GM23338 (cell line): ENCODE results near the gene PLXNA2. TPM values are rescaled to one million over a fixed set of nuclear protein-coding genes. Genes with fewer than 3 reads are reported as not detected.

Experiments
- ATAC-seq: fragments of 200-7000 bp; cut with Tn5 transposase; 3 replicates; pipeline ENCODE4 v1.9.1; 2020
- DNase-seq: peaks from one replicate; pipeline ENCODE4 v3.0.0-alpha.2; 2015; ENCODE audit warnings: low spot score
- H2AFZ ChIP-seq: fragments of 200-600 bp; sonication (generic); 2 replicates; pipeline ENCODE4 v1.8.0; 2016; ENCODE audit warnings: antibody characterized with exemption, mild to moderate bottlenecking, moderate library complexity
- H3F3A ChIP-seq: fragments of 200-600 bp; sonication (generic); replicated peaks from 2 replicates; pipeline ENCODE4 v1.8.0; 2017; ENCODE audit warnings: antibody characterized with exemption, mixed run types, low read depth
- H3K27ac ChIP-seq: fragments of 200-600 bp; sonication (generic); 2 replicates; pipeline ENCODE4 v1.6.1; 2016; ENCODE audit warnings: low read depth
- H3K27me3 ChIP-seq: fragments of 200-600 bp; sonication (generic); 2 replicates; pipeline ENCODE4 v1.8.0; 2016; ENCODE audit warnings: mild to moderate bottlenecking, mixed run types, moderate library complexity; ENCODE audit not compliant: insufficient read depth
- H3K36me3 ChIP-seq: fragments of 200-600 bp; sonication (generic); 2 replicates; pipeline ENCODE4 v1.8.0; 2016; ENCODE audit warnings: mild to moderate bottlenecking; ENCODE audit not compliant: insufficient read depth
- H3K4me1 ChIP-seq: fragments of 200-600 bp; sonication (generic); 2 replicates; pipeline ENCODE4 v1.8.0; 2016; ENCODE audit warnings: mild to moderate bottlenecking, moderate library complexity; ENCODE audit not compliant: insufficient read depth
- H3K4me2 ChIP-seq: fragments of 200-600 bp; sonication (generic); 2 replicates; pipeline ENCODE4 v1.7.1; 2017; ENCODE audit warnings: mixed run types
- H3K4me3 ChIP-seq: fragments of 200-600 bp; sonication (generic); 2 replicates; pipeline ENCODE4 v1.6.1; 2016; ENCODE audit warnings: mixed run types
- H3K79me2 ChIP-seq: fragments of 200-600 bp; sonication (generic); replicated peaks from 2 replicates; pipeline ENCODE4 v1.8.0; 2017; ENCODE audit warnings: mild to moderate bottlenecking; ENCODE audit not compliant: insufficient read depth
- H3K9me2 ChIP-seq: fragments of 200-600 bp; sonication (generic); 2 replicates; pipeline ENCODE4 v1.8.0; 2017; ENCODE audit not compliant: insufficient read depth
- H4K20me1 ChIP-seq: fragments of 200-600 bp; sonication (generic); replicated peaks from 2 replicates; pipeline ENCODE4 v1.8.0; 2017; ENCODE audit warnings: mild to moderate bottlenecking; ENCODE audit not compliant: insufficient read depth
- H3K27ac Mint-ChIP-seq: 2 replicates; pipeline ENCODE4 v1.8.0; 2020; ENCODE audit warnings: inconsistent platforms, mild to moderate bottlenecking, moderate library complexity, mixed read lengths
- H3K27me3 Mint-ChIP-seq: 3 replicates; pipeline ENCODE4 v1.8.0; 2022; ENCODE audit warnings: low read depth, mild to moderate bottlenecking, moderate library complexity, mixed read lengths, inconsistent platforms; ENCODE audit not compliant: insufficient read depth, poor library complexity
- H3K36me3 Mint-ChIP-seq: 3 replicates; pipeline ENCODE4 v1.8.0; 2021; ENCODE audit warnings: low read depth, mild to moderate bottlenecking, inconsistent platforms, moderate library complexity, mixed read lengths
- H3K4me1 Mint-ChIP-seq: 3 replicates; pipeline ENCODE4 v1.8.0; 2020; ENCODE audit warnings: mild to moderate bottlenecking, inconsistent platforms, mixed read lengths
- H3K4me3 Mint-ChIP-seq: 3 replicates; pipeline ENCODE4 v1.8.0; 2021; ENCODE audit warnings: moderate library complexity, mild to moderate bottlenecking, inconsistent platforms, mixed read lengths
- H3K9me3 Mint-ChIP-seq: 3 replicates; pipeline ENCODE4 v1.8.0; 2020; ENCODE audit warnings: moderate library complexity, mild to moderate bottlenecking, inconsistent platforms, mixed read lengths
- CREB1 ChIP-seq: fragments of 250-450 bp; sonication (Bioruptor Pico); IDR thresholded peaks from 2 replicates; pipeline ENCODE4 v1.5.0; 2020; ENCODE audit warnings: low read depth, mild to moderate bottlenecking, moderate library complexity
- CTCF ChIP-seq, 2 experiments: fragments of 200-600 bp in 1 of 2; sonication (generic) in 1 of 2; conservative IDR thresholded peaks; 2 replicates each; pipeline versions ENCODE4 v1.5.1 to v1.6.1; 2016 to 2017; ENCODE audit warnings: antibody characterized with exemption in 2 of 2, low read depth in 2 of 2, mild to moderate bottlenecking in 2 of 2, moderate library complexity in 1 of 2
- ETS1 ChIP-seq: IDR thresholded peaks from 2 replicates; pipeline ENCODE4 v1.6.1; 2016; ENCODE audit warnings: antibody characterized with exemption
- EZH2 ChIP-seq: fragments of 200-600 bp; sonication (generic); IDR thresholded peaks from one replicate; pipeline ENCODE4 v1.8.0; 2017; ENCODE audit warnings: antibody characterized with exemption, mild to moderate bottlenecking, low read depth; ENCODE audit not compliant: unreplicated experiment
- EZH2phosphoT487 ChIP-seq: fragments of 200-600 bp; sonication (generic); IDR thresholded peaks from one replicate; pipeline ENCODE4 v1.8.1; 2018; ENCODE audit warnings: antibody characterized with exemption; ENCODE audit not compliant: unreplicated experiment
- JUNB ChIP-seq: IDR thresholded peaks from one replicate; pipeline ENCODE4 v1.6.1; 2016; ENCODE audit warnings: antibody characterized with exemption; ENCODE audit not compliant: unreplicated experiment
- NANOG ChIP-seq: IDR thresholded peaks from 2 replicates; pipeline ENCODE4 v1.6.1; 2016; ENCODE audit warnings: antibody characterized with exemption, borderline replicate concordance
- POLR2AphosphoS5 ChIP-seq: IDR thresholded peaks from 2 replicates; pipeline ENCODE4 v1.6.1; 2016; ENCODE audit warnings: antibody characterized with exemption, low read depth
- REST ChIP-seq: IDR thresholded peaks from one replicate; pipeline ENCODE4 v1.6.1; 2018; ENCODE audit warnings: antibody characterized with exemption; ENCODE audit not compliant: unreplicated experiment
- ZNF114 ChIP-seq: fragments of 250-450 bp; sonication (Bioruptor Pico); IDR thresholded peaks from 2 replicates; pipeline ENCODE4 v1.5.0; 2020; ENCODE audit warnings: mild to moderate bottlenecking, moderate library complexity
- ZNF331 ChIP-seq: fragments of 250-450 bp; sonication (Bioruptor Pico); IDR thresholded peaks from 2 replicates; pipeline ENCODE4 v1.5.0; 2020; ENCODE audit warnings: low read depth, mild to moderate bottlenecking, moderate library complexity
- ZNF462 ChIP-seq: fragments of 250-450 bp; sonication (Bioruptor Pico); IDR thresholded peaks from 2 replicates; pipeline ENCODE4 v1.5.0; 2020; ENCODE audit warnings: mild to moderate bottlenecking, moderate library complexity
- polyA plus RNA-seq: library from polyadenylated mRNA; unstranded; fragments of >200 nt; fragmentation: Nextera tagmentation; extraction: Ambion mirVana; gene quantifications from 2 replicates; pipeline ENCODE4 v1.2.1, GENCODE V29; 2016
- total RNA-seq: library from RNA; depleted of rRNA; stranded (reverse); fragments of >200 nt; shearing (Covaris generic); gene quantifications from 2 replicates; pipeline ENCODE4 v1.2.3, GENCODE V29; 2014

The PLXNA2 gene
- total and polyA plus RNA-seq, 2 experiments from 2014 or later: 0.40 to 1.8 TPM

GRCh38 chr1:208165659-208166058 lies 78.5 kb downstream of the PLXNA2 start:
- H3K79me2 ChIP-seq: no peaks in the 10 kb centered on the region
- no peak overlapping the region for H3K27ac Mint-ChIP-seq

More at GRCh38 chr1:208165659-208166058, 78.5 kb downstream of the PLXNA2 start:
- peaks cover 3% of the 10 kb centered on the region for H3K27me3 Mint-ChIP-seq
- no peak for TF ChIP-seq CREB1
- TF ChIP-seq ETS1: no peak
- TF ChIP-seq REST: no peak
- TF ChIP-seq ZNF114 (CRISPR knock-in tag): no peak
- TF ChIP-seq EZH2phosphoT487: no peak
- no peak for TF ChIP-seq ZNF462 (CRISPR knock-in tag)
- no peak for TF ChIP-seq CTCF (conservative IDR thresholded peaks at IDR 0.05; ENCODE audit: low read depth in 2 of 2)
- no peak for TF ChIP-seq ZNF331 (CRISPR knock-in tag)
- no peak for TF ChIP-seq NANOG
- no peak for TF ChIP-seq JUNB
- TF ChIP-seq POLR2AphosphoS5: no peak
- no peak for TF ChIP-seq EZH2
- H3K4me1 ChIP-seq: peaks cover 20% of the 10 kb centered on the region
- no peak overlapping the region for H2AFZ ChIP-seq
- H3K4me1 Mint-ChIP-seq: peaks cover 60% of the 10 kb centered on the region
- no peaks in the 10 kb centered on the region for H3F3A ChIP-seq
- H3K4me2 ChIP-seq: no peak overlapping the region
- H4K20me1 ChIP-seq: no peaks in the 10 kb centered on the region
- no peaks in the 10 kb centered on the region; the same call in 2 of the 3 replicates for H3K9me3 Mint-ChIP-seq
- H3K27me3 ChIP-seq: no peaks in the 10 kb centered on the region
- no peak overlapping the region for H3K27ac ChIP-seq
- no peaks in the 10 kb centered on the region for H3K36me3 Mint-ChIP-seq
- DNase-seq (no peak), ATAC-seq (no peak)
- no peak overlapping the region for H3K4me3 Mint-ChIP-seq
- no peaks in the 10 kb centered on the region for H3K36me3 ChIP-seq
- no peaks in the 10 kb centered on the region for H3K9me2 ChIP-seq
- H3K4me3 ChIP-seq: no peak overlapping the region
